Bronchial epithelial cell (primary cell): ENCODE results near the gene TEX35. TPM values are rescaled to one million over a fixed set of nuclear protein-coding genes. Genes with fewer than 3 reads are reported as not detected.
"Not testable (repeated sequence)": the region's sequence is repeated elsewhere in the genome, so short reads cannot be mapped to it uniquely, and the experiment has no call there.

Experiments used
- DNase-seq: peaks from one replicate; pipeline ENCODE4 v3.0.0-alpha.2; 2010; ENCODE audit warnings: low read depth
- FAIRE-seq: peaks from 2 replicates; lab custom pipeline; 2011; peaks lifted over from hg19 to GRCh38; lab: Jason Lieb, UNC
- H3K27me3 ChIP-seq: 2 replicates; pipeline ENCODE4 v1.5.1; 2011; ENCODE audit warnings: low read length; ENCODE audit not compliant: control insufficient read depth, insufficient read depth
- H3K36me3 ChIP-seq: 2 replicates; pipeline ENCODE4 v1.5.1; 2011; ENCODE audit warnings: low read length; ENCODE audit not compliant: control insufficient read depth, insufficient read depth
- H3K4me3 ChIP-seq: 2 replicates; pipeline ENCODE4 v1.5.1; 2011; ENCODE audit warnings: mild to moderate bottlenecking, low read depth, low read length, control low read depth
- total RNA-seq: library from RNA; depleted of rRNA; stranded (reverse); fragments of >200 nt; gene quantifications from 2 replicates; pipeline ENCODE4 v1.2.1, GENCODE V29; 2014
- TF ChIP-seq, protein P1 (sequence below): IDR thresholded peaks from 2 replicates; pipeline ENCODE4 v1.5.1; 2011; ENCODE audit warnings: mild to moderate bottlenecking, moderate library complexity, low read length, control low read depth, inconsistent platforms; ENCODE audit not compliant: insufficient read depth, severe bottlenecking

Gene TEX35
- total RNA-seq, 1 donor from 2014 or later, result not detected

DNA sequence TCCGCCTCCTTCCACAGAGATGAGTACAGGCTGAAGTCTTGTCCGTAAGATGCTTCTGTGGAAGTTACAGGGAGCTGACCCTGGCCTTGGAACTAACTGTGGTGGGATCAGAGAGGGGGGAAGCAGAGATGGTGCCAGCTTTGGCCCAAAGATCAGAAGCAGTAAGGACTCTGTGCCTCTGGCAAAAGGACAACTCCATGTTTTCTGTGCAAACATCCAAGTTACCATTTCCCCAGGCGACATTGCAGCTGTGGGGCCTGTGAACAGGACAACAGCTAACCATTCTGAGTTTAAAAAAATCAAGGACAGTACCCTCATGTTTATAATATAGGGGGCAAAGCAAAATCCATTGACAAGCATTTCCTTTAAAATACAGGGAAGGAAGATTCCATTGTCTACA, 38.4 kb downstream of the TEX35 start:
- H3K27me3 ChIP-seq, result no peaks in the 10 kb centered on the region
- TF ChIP-seq, protein P1, sequence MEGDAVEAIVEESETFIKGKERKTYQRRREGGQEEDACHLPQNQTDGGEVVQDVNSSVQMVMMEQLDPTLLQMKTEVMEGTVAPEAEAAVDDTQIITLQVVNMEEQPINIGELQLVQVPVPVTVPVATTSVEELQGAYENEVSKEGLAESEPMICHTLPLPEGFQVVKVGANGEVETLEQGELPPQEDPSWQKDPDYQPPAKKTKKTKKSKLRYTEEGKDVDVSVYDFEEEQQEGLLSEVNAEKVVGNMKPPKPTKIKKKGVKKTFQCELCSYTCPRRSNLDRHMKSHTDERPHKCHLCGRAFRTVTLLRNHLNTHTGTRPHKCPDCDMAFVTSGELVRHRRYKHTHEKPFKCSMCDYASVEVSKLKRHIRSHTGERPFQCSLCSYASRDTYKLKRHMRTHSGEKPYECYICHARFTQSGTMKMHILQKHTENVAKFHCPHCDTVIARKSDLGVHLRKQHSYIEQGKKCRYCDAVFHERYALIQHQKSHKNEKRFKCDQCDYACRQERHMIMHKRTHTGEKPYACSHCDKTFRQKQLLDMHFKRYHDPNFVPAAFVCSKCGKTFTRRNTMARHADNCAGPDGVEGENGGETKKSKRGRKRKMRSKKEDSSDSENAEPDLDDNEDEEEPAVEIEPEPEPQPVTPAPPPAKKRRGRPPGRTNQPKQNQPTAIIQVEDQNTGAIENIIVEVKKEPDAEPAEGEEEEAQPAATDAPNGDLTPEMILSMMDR, result no peak
- FAIRE-seq (no peak), DNase-seq (no peak)
- no peak overlapping the region for H3K4me3 ChIP-seq
- H3K36me3 ChIP-seq, result no peaks in the 10 kb centered on the region

DNA sequence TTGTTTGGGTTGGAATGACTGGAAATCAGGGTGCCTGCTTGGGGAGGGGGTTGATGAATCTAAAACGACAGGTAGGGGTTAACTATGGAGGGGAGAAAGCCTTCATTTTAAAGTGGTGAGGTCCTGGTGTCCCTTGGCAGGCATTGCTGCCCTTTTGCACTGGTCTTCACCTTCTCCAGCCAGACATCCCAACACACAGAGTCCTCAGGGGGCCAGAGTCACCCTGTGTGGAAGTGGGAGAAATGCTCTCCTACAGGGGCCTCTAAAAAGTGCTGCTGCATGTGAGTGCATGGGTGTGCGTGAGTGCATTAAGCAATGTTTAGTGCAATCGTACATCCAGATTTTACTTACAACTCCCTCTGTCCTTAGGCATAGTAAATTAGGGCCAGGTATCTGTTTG, 39.0 kb downstream of the TEX35 start:
- FAIRE-seq (no peak), DNase-seq (no peak)
- TF ChIP-seq, protein P1, result no peak
- H3K36me3 ChIP-seq, result no peaks in the 10 kb centered on the region
- H3K4me3 ChIP-seq, result no peak overlapping the region
- no peaks in the 10 kb centered on the region for H3K27me3 ChIP-seq

DNA sequence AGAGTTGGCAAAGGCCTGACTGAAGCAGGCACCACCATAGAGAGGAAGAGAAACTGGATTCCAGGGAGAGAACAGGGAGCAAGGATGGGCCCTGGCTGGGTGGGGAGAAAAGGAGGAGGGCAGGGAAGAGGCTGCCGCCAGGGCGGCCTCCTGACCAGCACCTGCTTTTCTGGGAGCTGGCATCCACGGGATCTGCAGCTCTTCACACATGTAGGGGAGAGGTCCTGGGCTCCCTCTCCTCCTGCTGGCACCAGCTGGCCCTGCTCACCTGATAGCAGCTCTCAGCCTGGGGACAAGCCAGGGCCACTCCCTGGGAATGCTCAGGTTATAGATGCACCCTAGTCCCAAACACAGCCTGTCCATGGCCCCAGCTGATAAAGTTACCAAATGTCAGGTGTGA, 39.9 kb downstream of the TEX35 start:
- no peak overlapping the region for H3K4me3 ChIP-seq
- FAIRE-seq (no peak), DNase-seq (no peak)
- TF ChIP-seq, protein P1, result no peak
- H3K36me3 ChIP-seq, result no peaks in the 10 kb centered on the region
- H3K27me3 ChIP-seq, result no peaks in the 10 kb centered on the region

DNA sequence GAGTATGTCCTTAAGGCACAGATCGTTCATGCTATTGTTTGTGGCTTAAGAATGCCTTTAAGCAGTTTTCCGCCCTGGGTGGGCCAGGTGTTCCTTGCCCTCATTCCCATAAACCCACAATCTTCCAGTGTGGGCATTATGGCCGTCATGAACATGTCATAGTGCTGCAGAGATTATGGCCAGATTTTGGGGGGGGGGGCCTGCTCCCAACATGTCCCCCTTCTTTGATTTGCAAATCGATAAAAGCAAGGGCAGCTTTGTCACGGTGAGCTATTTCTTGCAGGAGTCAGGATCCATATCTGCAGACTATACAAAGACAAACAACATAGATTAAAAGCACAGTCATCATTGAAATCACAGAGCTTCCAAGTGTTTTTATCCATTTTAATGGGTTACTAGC, 41.4 kb downstream of the TEX35 start:
- not testable (repeated sequence) for FAIRE-seq, H3K27me3 ChIP-seq, H3K36me3 ChIP-seq, H3K4me3 ChIP-seq, DNase-seq

DNA sequence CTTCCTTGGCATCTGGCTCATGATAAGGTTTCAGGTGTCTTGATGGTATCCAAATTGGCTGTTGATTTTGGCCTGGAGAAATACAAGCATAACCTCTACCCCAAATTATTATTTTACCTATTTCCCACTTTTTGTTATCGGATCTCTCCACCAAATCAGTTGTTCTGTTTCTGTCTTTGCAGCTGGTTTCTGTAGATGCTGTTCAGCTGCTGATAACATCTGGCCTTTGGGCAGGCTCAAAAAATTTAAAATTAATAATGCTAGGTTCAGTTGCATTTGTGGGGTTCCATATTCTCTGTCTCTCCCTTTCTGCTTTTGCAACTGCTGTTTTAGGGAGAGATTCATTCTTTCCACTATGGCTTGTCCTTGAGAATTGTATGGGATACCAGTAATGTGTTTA, 42.7 kb downstream of the TEX35 start:
- H3K36me3 ChIP-seq, H3K4me3 ChIP-seq, H3K27me3 ChIP-seq, DNase-seq, FAIRE-seq: not testable (repeated sequence)

DNA sequence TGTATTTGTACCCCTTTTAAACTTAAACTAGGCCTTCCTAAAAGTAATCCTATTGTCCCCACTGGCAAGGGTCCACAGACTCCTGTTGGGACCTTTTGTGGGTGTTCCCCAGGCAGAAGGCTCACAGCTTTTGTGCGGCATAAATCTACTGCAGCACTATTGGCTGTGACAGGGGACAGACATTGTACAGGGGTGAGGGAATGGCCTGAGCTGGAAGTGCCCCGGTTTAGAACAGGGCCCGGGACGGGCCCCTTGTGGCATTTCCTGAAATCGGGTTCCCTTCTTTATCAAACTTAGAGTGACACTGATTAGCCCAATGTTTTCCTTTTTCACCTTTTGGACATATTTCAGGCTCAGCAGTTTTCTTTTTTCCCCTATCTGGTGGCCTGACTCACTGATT, 45.9 kb downstream of the TEX35 start:
- not testable (repeated sequence) for H3K36me3 ChIP-seq, DNase-seq, FAIRE-seq, H3K27me3 ChIP-seq, H3K4me3 ChIP-seq

DNA sequence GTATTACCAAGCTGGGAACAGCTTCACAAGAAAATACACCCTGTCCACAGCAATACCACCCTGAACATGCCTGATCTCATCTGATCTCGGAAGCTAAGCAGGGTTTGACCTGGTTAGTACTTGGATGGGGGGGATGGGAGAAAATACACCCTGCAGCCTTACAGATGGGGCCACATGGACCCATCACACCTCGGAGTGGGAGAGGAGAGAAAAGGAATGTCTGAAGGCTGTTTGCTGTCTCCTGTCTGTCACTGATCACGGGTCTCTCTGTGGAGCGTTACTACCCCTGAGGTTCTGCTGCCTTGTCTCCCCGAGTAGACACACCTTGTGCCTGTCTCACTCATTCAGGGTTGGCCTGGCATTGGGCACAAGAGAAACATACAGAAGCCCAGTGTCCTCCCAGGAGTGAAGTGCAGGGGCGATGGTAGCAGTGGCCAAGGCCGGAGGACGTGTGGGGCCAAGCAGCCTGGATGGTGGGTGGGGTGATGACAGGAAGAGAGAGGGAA, 48.0 kb downstream of the TEX35 start:
- Histone ChIP-seq H3K4me3 (no peak overlapping the region), H3K36me3 (no peaks in the 10 kb centered on the region), H3K27me3 (no peaks in the 10 kb centered on the region)
- no peak for FAIRE-seq
- no peak for DNase-seq
- TF ChIP-seq, protein P1, result no peak
